CD4-positive, alpha-beta memory T cell (primary cell): ENCODE data around the gene HSPA1A. TPM values are rescaled to one million over a fixed set of nuclear protein-coding genes. Genes with fewer than 3 reads are reported as not detected.

ENCODE experiments used
- CTCF ChIA-PET: fragments of 350-600 bp; sonication (Branson Sonifier 250); formaldehyde crosslinking; loops from one replicate; lab custom pipeline; 2021; ENCODE audit warnings: inconsistent platforms; ENCODE audit not compliant: partially characterized antibody; lab: Charles Lee
- POLR2A ChIA-PET: fragments of 350-600 bp; sonication (Branson Sonifier 250); formaldehyde crosslinking; loops from one replicate; lab custom pipeline; 2021; ENCODE audit not compliant: partially characterized antibody; lab: Charles Lee
- DNase-seq, 5 donors: peaks; one replicate each; pipeline versions ENCODE4 v3.0.0 to v3.0.0-alpha.2; 2020 to 2022; ENCODE audit warnings: mixed read lengths in 1 of 5
- H3K27ac ChIP-seq: one replicate; pipeline ENCODE4 v1.7.0; 2013; ENCODE audit warnings: low read depth, low read length
- H3K27me3 ChIP-seq: 2 replicates; pipeline ENCODE4 v1.7.0; 2013; ENCODE audit warnings: mild to moderate bottlenecking, low read length, moderate library complexity; ENCODE audit not compliant: insufficient read depth
- H3K36me3 ChIP-seq: 2 replicates; pipeline ENCODE4 v1.7.0; 2013; ENCODE audit warnings: mild to moderate bottlenecking, low read length, moderate library complexity; ENCODE audit not compliant: insufficient read depth
- H3K4me1 ChIP-seq: 2 replicates; pipeline ENCODE4 v1.7.0; 2013; ENCODE audit warnings: mild to moderate bottlenecking, low read length, moderate library complexity; ENCODE audit not compliant: insufficient read depth
- H3K4me3 ChIP-seq, 2 donors: one replicate each; pipeline ENCODE4 v1.7.0; 2013; ENCODE audit warnings: low read length in 2 of 2, mild to moderate bottlenecking in 1 of 2
- H3K9me3 ChIP-seq, 2 donors: one replicate each; pipeline ENCODE4 v1.7.0; 2013; ENCODE audit warnings: low read length in 2 of 2, control low read depth in 1 of 2; ENCODE audit not compliant: control insufficient read depth in 1 of 2
- H3K27ac Mint-ChIP-seq, 7 donors: one replicate each; pipeline ENCODE4 v1.8.0; 2020 to 2021; ENCODE audit warnings: mixed read lengths in 7 of 7, mild to moderate bottlenecking in 6 of 7, inconsistent platforms in 3 of 7, moderate library complexity in 3 of 7
- H3K27me3 Mint-ChIP-seq, 2 donors: one replicate each; pipeline ENCODE4 v1.8.0; 2020 to 2021; ENCODE audit warnings: mixed read lengths in 2 of 2
- H3K36me3 Mint-ChIP-seq, 2 donors: one replicate each; pipeline ENCODE4 v1.8.0; 2020 to 2021; ENCODE audit warnings: mixed read lengths in 2 of 2, inconsistent platforms in 1 of 2, mild to moderate bottlenecking in 1 of 2
- H3K4me1 Mint-ChIP-seq, 4 donors: one replicate each; pipeline ENCODE4 v1.8.0; 2020 to 2021; ENCODE audit warnings: mixed read lengths in 4 of 4, mild to moderate bottlenecking in 1 of 4
- H3K4me3 Mint-ChIP-seq, 8 donors: one replicate each; pipeline ENCODE4 v1.8.0; 2020 to 2021; ENCODE audit warnings: mixed read lengths in 8 of 8, mild to moderate bottlenecking in 7 of 8, moderate library complexity in 6 of 8, inconsistent platforms in 3 of 8
- H3K9me3 Mint-ChIP-seq, 8 donors: one replicate each; pipeline ENCODE4 v1.8.0; 2020 to 2021; ENCODE audit warnings: mixed read lengths in 8 of 8, mild to moderate bottlenecking in 5 of 8, inconsistent platforms in 3 of 8, moderate library complexity in 1 of 8
- intact Hi-C: fragments of 100-400 bp; cut with micrococcal nuclease; formaldehyde crosslinking; loops from one replicate; pipeline ENCODE4 v1.15.1; 2023
- polyA plus RNA-seq, 2 donors: library from polyadenylated mRNA; unstranded; fragments of 300-500 nt; fragmentation: Illumina TruSeq; gene quantifications; one replicate each; pipeline ENCODE4 v1.2.3, GENCODE V29; 2021
- total RNA-seq, 2 experiments: library from RNA; stranded (reverse); gene quantifications; one replicate each; pipeline ENCODE4 v1.2.3, GENCODE V29; 2021

The HSPA1A gene
- total and polyA plus RNA-seq, 4 experiments from 2014 or later: 14.6 to 71.9 (median 70.7) TPM

DNA sequence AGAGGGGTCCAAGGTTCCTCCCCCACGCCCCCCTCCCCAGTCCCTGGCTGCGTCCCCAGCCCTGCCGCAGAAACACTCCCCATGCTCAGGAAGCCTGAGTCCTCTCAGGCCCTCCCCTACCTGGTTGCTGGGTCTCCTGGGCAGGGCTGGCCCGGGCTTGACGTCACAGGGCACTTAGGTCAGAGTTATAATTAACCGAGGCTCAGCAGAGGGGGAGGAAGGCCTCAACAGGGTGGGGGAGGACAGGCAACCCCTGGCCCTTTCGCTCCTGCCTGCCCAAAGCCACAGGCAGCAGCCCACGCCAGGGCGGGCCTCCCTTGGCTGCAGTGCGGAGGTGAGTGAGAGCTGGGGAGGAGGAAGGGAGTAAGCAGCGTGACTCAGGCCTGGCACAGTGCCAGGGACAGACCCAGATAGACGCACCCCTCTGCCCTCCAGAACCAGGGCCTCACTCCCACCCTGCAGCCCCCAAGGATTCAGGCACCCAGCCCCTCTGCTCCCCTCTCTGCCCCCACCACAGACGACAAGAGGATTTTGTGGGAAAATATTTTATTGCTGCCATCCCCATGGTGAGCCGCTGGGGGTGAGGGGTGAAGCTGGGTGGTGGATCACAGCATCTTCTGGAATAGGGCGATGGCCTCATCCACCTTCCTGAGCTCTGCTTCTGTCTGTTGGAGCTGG, 38.2 kb upstream of the HSPA1A start, which contains the start of gene VWA7:
TSS of gene VWA7 (minus strand) at position 340 of the 678 bp plus-strand sequence. CDS start 549 bp downstream, outside the sequence.
- peak within 1 kb of the TSS in 1 of 2 donors; percentile 30 for H3K4me3 ChIP-seq
- Mint-ChIP-seq H3K27ac (peak within 1 kb of the TSS; percentile 57 to 87 (median 77)), H3K27me3 (no peaks in the 10 kb centered on the region), H3K4me3 (peak within 1 kb of the TSS; percentile 27 to 75 (median 58)), H3K9me3 (no peaks in the 10 kb centered on the region), H3K4me1 (peaks cover 13 to 44% (median 31%) of the 10 kb centered on the region in 4 donors), H3K36me3 (peaks cover 0 to 26% of the 10 kb centered on the region in 2 donors)
- peaks cover 26% of the 10 kb centered on the region for H3K36me3 ChIP-seq
- peaks cover 44% of the 10 kb centered on the region for H3K4me1 ChIP-seq
- CTCF ChIA-PET: interaction anchor here (1.1 to 12.8 kb wide), 2 partner anchors 13 to 43 kb away, joined by 3 to 173 read pairs; partner anchors contain the start of genes CLIC1, DDAH2 and MSH5
- DNase-seq: peak; percentile 49 to 88 (median 62)
- no peaks in the 10 kb centered on the region for H3K9me3 ChIP-seq
- H3K27ac ChIP-seq: peak within 1 kb of the TSS; percentile 46
- POLR2A ChIA-PET: interaction anchor here (1.0 to 1.7 kb wide), 4 partner anchors 14 to 86 kb away, joined by 3 to 4 read pairs (median 4); partner anchors contain the start of gene MSH5
- no peaks in the 10 kb centered on the region for H3K27me3 ChIP-seq
- intact Hi-C loops: loop anchor here (2.0 kb wide), 1 partner anchor 18 kb away; the partner anchor contains the start of gene VARS1

DNA sequence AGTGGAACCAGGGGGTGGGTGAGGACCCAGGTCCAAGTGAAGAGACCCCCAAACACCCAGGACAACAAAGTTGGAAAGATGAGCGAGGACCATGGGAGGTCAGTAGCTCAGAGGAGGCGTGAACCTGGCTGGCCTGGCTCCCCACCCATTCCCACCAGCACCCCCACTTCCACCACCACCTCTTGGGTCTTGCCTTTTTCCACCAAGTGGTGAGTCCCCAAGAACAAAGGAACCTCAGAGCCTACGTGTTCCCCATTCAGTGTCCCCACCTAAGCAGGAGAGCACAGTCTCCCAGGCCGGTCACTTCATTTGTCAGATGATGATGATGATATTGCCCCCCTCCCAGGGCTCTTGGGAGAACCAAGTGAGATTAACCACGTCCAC, 37.7 kb upstream of the HSPA1A start:
- peak overlapping the region in 6 of 7 donors; percentile 8 to 87 (median 75) for H3K27ac Mint-ChIP-seq
- peak overlapping the region; percentile 46 for H3K27ac ChIP-seq
- no peaks in the 10 kb centered on the region for H3K9me3 Mint-ChIP-seq
- no peaks in the 10 kb centered on the region for H3K9me3 ChIP-seq
- H3K36me3 ChIP-seq: peaks cover 30% of the 10 kb centered on the region
- no peaks in the 10 kb centered on the region for H3K27me3 ChIP-seq
- peaks cover 11 to 39% (median 27%) of the 10 kb centered on the region in 4 donors for H3K4me1 Mint-ChIP-seq
- H3K4me3 Mint-ChIP-seq: peak overlapping the region in 2 of 8 donors; percentile 12 to 73
- ChIA-PET POLR2A (interaction anchor here (1.0 to 1.7 kb wide), 4 partner anchors 14 to 86 kb away, joined by 3 to 4 read pairs (median 4); partner anchors contain the start of gene MSH5), CTCF (interaction anchor here (1.1 to 12.8 kb wide), 2 partner anchors 12 to 44 kb away, joined by 3 to 173 read pairs; partner anchors contain the start of genes CLIC1, DDAH2 and MSH5)
- H3K4me1 ChIP-seq: peaks cover 40% of the 10 kb centered on the region
- H3K4me3 ChIP-seq: no peak overlapping the region
- peaks cover under 1 to 29% of the 10 kb centered on the region in 2 donors for H3K36me3 Mint-ChIP-seq
- no peak for DNase-seq
- no peaks in the 10 kb centered on the region for H3K27me3 Mint-ChIP-seq
- intact Hi-C loops: loop anchor here (2.0 kb wide), 1 partner anchor 17 kb away; the partner anchor contains the start of gene VARS1

DNA sequence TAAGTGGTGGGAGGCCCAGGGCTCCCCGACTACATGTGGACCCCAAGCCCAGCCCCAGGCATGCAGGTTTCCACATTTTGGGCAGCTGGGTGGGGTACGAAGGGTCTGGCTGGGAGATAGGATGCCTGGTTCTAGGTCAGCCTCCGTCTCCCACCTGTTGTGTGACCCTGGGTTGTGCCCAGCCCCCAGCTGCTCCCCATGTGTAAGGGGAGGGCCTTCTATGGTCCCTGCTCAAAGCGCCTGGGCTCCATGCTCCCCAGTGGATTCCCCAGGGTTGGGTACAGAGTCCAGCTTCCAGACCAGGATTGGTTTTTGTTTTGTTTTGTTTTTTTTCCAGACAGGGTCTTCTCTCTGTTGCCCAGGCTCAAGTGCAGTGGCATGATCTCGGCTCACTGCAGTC, 37.1 kb upstream of the HSPA1A start:
- Histone ChIP-seq H3K27me3 (no peaks in the 10 kb centered on the region), H3K4me1 (peaks cover 34% of the 10 kb centered on the region), H3K36me3 (peaks cover 34% of the 10 kb centered on the region), H3K9me3 (no peaks in the 10 kb centered on the region), H3K4me3 (no peak overlapping the region), H3K27ac (no peak overlapping the region)
- Mint-ChIP-seq H3K9me3 (no peaks in the 10 kb centered on the region), H3K27ac (peak overlapping the region in 3 of 7 donors; percentile 37 to 87 (median 73)), H3K4me1 (peaks cover 9 to 33% (median 23%) of the 10 kb centered on the region in 4 donors), H3K4me3 (peak overlapping the region in 1 of 8 donors; percentile 12), H3K27me3 (no peaks in the 10 kb centered on the region), H3K36me3 (peaks cover 5 to 33% of the 10 kb centered on the region in 2 donors)
- ChIA-PET CTCF (interaction anchor here (1.1 to 12.8 kb wide), 3 partner anchors 8 to 44 kb away, joined by 3 to 173 read pairs (median 15); partner anchors contain the start of genes CLIC1, DDAH2 and MSH5), POLR2A (interaction anchor here (1.0 to 1.6 kb wide), 2 partner anchors 13 to 20 kb away, joined by 3 to 4 read pairs; no protein-coding TSS in a partner anchor)
- no peak for DNase-seq
- intact Hi-C loops: no loop called here

DNA sequence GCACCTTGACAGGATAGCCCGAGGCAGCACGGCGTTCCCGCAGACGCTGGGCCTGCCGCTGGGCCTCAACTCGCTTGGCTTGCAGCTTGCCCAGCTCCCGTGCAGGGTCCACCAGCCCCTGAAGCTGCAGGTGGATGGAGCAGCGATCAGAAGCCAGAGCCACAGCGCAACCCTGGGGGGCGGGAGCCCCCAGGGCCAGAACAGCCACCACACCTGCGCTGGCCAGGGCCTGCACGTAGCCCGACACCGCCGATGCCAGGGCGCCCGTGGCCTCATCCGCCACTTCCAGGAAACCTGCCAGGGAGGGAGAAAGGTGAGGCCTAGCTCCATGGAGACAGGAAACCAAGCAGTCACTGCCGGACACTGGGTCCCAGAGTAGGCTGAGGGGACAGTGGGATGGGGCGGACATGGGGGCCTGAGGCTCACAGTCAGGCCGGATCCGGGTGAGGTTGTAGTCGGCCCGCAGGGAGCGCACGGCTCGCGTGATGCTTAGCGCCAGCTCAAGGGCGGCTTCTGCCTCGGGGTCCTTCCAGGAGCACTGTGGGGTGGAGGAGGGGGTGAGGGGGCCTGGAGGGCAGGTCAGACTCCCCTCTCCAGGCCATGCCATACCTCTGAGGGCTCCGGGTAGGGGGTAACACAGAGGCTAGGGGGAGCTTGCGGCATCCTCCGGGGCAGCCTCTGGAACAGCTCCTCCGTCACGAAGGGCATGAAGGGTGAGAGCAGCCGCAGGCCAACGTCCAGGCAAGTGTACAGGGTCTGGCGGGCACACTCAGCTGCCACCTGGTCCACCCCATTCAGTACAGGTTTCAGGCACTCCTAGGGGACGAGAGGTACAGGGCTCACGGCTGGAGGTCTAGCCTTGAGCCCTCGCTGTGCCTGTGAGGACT, 36.1 kb upstream of the HSPA1A start:
- peaks cover 9 to 30% (median 22%) of the 10 kb centered on the region in 4 donors for H3K4me1 Mint-ChIP-seq
- H3K4me1 ChIP-seq: peaks cover 30% of the 10 kb centered on the region
- ChIA-PET CTCF (interaction anchor here (3.8 to 12.8 kb wide), 2 partner anchors 9 to 45 kb away, joined by 15 to 173 read pairs; partner anchors contain the start of genes CLIC1, DDAH2 and MSH5), POLR2A (interaction anchor here (0.5 to 1.5 kb wide), 3 partner anchors 8 to 40 kb away, joined by 3 read pairs; partner anchors contain the start of gene LSM2)
- no peak overlapping the region for H3K27ac ChIP-seq
- intact Hi-C loops: no loop called here
- H3K4me3 Mint-ChIP-seq: no peak overlapping the region
- no peaks in the 10 kb centered on the region for H3K9me3 ChIP-seq
- H3K27me3 ChIP-seq: no peaks in the 10 kb centered on the region
- no peak overlapping the region for H3K4me3 ChIP-seq
- H3K36me3 ChIP-seq: peaks cover 35% of the 10 kb centered on the region
- no peak overlapping the region for H3K27ac Mint-ChIP-seq
- H3K27me3 Mint-ChIP-seq: no peaks in the 10 kb centered on the region
- DNase-seq: no peak
- peaks cover 9 to 37% of the 10 kb centered on the region in 2 donors for H3K36me3 Mint-ChIP-seq
- no peaks in the 10 kb centered on the region for H3K9me3 Mint-ChIP-seq

DNA sequence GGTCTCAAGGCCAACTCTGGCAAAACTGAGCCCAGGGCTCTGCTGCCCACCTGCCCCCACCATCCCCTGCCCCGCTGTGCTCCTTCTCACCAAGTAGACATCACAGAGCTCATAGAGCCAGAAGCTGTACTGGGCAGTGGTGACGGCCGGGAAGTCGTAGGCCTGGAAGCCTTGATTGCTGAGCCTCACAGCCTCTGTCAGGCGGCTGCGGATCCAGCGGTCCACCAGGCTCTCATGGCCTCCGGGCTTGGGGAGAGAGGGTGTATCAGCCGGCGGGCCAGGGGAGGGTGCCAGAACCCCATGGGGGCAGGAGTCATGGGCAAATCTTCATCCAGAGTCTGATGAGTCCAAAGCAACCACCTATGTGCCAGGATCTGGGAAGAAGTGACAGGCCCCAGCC, 35.4 kb upstream of the HSPA1A start:
- Mint-ChIP-seq H3K27me3 (no peaks in the 10 kb centered on the region), H3K4me3 (no peak overlapping the region), H3K36me3 (peaks cover 16 to 43% of the 10 kb centered on the region in 2 donors), H3K4me1 (peaks cover 9 to 30% (median 22%) of the 10 kb centered on the region in 4 donors), H3K9me3 (no peaks in the 10 kb centered on the region), H3K27ac (no peak overlapping the region)
- no peak for DNase-seq
- H3K4me3 ChIP-seq: no peak overlapping the region
- peaks cover 30% of the 10 kb centered on the region for H3K4me1 ChIP-seq
- peaks cover 42% of the 10 kb centered on the region for H3K36me3 ChIP-seq
- ChIA-PET CTCF (interaction anchor here (0.9 to 3.8 kb wide), 2 partner anchors 10 kb away, joined by 4 to 15 read pairs; no protein-coding TSS in a partner anchor), POLR2A (interaction anchor here (1.0 to 1.5 kb wide), 2 partner anchors 27 to 41 kb away, joined by 3 read pairs; partner anchors contain the start of gene LSM2)
- H3K27ac ChIP-seq: no peak overlapping the region
- no peaks in the 10 kb centered on the region for H3K9me3 ChIP-seq
- no peaks in the 10 kb centered on the region for H3K27me3 ChIP-seq
- intact Hi-C loops: no loop called here

DNA sequence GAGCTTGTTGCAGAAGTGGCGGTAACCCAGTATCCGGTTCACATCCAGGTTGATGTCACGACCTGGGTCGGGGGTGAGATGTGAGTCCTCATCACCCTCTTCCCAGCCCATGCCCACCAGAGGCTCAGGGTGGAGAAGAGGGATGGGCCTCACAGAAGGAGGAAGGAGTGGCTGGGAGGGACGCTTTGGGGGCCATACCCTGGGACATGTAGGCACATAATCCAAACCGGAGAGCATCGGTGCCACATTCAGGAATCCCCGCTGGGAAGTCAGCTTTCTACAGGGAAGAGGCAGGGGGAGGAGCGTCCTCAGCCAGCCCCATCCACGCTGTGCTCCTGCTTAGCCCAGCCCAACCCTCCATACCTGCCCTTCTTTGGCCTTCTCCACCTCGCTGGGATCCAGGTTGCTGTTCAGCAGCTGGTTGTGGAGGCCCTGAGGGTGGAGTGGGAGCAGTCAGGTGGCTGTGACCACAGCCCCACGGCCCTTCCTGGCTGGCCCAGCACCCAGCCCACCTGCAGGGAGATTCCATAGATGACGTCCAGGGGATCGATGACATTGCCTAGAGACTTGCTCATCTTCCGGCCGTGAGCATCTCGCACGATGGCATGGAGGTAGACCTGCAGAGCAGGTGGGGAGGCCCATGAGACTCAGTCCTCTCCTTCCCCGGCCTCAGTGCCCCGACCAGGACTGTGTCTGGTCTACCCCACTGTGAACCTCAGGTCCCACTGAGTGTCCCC, 34.7 kb upstream of the HSPA1A start:
- H3K27ac ChIP-seq: no peak overlapping the region
- peaks cover 7 to 23% (median 16%) of the 10 kb centered on the region in 4 donors for H3K4me1 Mint-ChIP-seq
- no peaks in the 10 kb centered on the region for H3K9me3 Mint-ChIP-seq
- no peaks in the 10 kb centered on the region for H3K9me3 ChIP-seq
- DNase-seq: no peak
- H3K27me3 ChIP-seq: no peaks in the 10 kb centered on the region
- no peak overlapping the region for H3K4me3 Mint-ChIP-seq
- peaks cover 22% of the 10 kb centered on the region for H3K4me1 ChIP-seq
- H3K36me3 ChIP-seq: peaks cover 47% of the 10 kb centered on the region
- CTCF ChIA-PET: interaction anchor here (0.9 to 3.8 kb wide), 2 partner anchors 9 to 11 kb away, joined by 4 to 15 read pairs; no protein-coding TSS in a partner anchor
- POLR2A ChIA-PET: interaction anchor here (1.5 kb wide), 1 partner anchor 26 kb away, joined by 3 read pairs; the partner anchor contains the start of gene LSM2
- H3K36me3 Mint-ChIP-seq: peaks cover 16 to 43% of the 10 kb centered on the region in 2 donors
- intact Hi-C loops: no loop called here
- H3K27me3 Mint-ChIP-seq: no peaks in the 10 kb centered on the region
- no peak overlapping the region for H3K4me3 ChIP-seq
- H3K27ac Mint-ChIP-seq: peak overlapping the region in 1 of 7 donors; percentile 61
